ENCODE data around the gene NAT8L.

The NAT8L gene

DNA sequence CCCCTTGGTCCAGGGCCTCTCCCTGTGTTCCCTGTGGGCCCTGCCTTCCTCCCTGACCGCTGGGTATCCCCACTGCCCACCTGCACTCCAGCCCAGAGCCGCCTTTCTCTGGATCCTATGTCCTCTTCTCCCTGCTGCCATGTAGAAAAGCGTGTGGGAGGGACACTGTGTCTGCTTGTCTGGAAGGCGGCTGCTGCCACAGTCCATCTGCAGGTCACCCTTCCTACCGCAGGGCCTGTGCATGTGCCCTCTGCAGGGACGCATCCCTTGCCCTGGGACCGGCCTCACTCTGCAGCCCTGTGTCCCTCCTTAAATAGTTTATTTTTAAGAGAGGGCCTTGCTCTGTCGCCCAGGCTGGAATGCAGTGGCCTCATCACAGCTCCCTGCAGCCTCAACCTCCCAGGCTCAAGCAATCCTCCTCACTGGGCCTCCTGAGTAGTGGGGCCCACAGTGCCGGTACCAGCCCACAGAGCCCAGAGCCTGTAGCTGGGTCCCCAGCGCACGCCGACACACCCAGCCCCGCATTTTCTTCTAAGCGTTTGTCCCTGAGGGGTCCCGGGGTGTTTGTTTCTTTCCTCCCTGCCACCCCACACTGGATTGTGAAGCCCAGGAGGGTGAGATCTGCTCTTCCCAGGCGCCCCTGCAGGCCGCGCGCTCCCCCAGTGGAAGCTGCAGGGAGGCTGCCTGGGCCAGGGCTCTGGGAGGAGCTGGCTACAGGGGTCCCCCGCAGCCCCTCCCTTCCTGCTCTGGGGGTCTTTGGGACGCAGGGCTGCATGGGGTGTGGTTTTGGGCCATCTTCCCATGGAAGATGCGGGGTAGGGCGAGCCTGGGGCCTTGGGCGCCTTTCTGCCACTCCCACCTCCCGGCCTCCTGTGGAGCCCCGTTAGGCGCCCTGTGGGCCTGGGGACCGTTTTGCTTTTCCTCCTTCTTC lies 12.8 kb upstream of the NAT8L start:
- DNase-seq: no peak

DNA sequence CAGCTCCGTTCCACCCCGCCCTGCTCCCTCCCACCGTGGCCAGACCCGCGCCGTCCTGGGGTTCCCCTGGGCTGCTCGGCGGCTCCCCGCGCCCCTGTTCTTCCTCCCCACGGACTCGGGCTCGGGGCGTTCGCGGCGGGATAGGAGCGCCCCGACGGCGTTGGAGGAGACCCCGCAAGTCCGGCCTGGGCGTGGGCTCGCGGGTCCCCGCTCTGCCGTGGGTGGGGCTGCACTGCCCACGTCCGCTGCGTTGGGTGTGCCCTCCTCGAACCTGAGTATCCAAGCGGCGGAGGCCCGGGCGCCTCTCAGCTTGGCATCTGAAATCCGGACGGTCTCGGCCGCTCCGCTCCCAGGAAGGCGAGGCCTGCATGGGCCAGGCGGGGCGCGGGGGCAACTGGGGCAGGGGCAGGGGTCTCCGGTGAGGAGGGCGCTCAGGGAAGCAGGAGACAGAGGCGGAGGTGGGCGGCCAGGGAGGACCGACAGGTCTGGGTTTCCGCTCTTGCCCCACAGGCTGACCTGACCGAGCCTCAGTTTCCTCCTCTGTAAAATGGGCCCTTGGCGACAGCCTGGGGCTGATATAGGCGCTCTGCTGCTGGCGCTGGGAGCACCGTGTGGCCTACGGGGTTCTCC lies 12.0 kb upstream of the NAT8L start:
- DNase-seq: no peak

DNA sequence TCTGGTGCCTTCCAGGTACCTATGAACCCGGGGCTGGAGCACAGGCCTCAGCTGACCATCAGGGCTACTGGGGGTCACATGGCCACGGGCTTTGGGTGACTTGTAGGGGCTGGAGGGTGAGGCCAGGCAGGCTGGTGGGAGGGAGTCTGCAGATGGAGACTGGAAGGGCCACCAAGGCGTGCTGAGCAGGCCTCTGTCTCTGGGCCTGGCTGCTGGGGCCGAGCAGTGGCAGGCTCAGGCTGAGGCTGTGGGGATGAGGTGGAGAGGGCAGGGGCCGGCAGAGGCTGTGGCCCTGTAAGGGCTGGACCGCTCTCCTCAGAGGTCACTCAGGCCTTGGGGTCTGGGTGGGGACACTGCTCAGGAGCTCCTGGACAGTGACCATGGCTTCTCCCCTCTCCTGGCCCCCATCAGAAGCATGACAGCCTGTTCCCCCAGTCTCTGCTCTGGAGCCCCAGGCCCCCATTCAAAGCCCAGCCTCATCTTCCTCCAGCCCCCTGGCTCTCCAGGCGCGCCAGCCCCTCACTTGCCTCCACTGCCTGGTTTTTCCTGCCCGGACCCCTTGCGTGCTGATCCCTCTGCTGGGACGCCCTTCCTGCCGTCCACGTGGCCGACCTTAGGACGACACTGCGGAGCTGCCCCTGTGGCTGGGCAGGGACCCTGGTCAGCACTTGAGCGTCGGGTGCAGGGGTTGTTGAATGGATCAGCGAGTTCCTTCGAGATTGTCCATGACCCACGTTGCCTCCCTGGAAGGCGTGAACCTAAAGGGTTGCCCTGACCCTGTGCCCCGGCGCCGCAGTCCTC lies 11.1 kb upstream of the NAT8L start:
- DNase-seq: no peak

DNA sequence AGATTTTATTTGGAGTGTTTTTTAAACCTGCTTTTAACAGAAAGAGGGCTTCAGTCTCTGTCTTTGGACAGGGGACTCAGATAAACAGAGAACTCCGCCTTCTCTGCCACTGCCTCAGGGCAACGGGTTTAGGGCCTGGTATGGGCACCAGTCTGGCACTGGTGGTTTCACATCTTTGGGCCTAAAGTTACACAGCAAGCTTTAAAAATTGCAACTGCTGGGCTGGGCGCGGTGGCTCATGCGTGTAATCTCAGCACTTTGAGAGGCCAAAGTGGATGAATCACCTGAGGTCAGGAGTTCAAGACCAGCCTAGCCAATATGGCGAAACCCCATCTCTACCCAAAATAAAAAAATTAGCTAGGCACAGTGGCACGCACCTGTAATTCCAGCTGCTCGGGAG lies 10.3 kb upstream of the NAT8L start:
- no peak for DNase-seq

DNA sequence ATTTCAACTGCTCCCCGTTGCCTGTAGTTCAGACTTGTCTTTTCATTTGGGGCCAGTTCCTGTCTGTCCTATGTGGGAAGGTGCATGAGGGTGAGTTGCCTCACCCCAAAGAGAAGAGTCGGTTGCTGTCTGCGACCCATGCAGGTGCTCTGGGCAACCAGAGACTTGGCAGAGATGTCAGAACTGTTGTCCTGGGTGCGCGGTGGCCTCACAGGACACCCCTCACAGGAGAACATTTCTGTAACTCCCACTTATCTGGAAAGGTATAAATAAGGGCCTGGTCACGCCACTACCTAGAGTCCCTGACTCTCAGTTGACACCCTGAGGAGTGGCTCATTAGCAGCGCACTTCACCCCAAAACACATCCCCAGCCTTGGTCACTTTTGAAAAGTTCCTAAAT lies 9.7 kb upstream of the NAT8L start:
- no peak for DNase-seq

DNA sequence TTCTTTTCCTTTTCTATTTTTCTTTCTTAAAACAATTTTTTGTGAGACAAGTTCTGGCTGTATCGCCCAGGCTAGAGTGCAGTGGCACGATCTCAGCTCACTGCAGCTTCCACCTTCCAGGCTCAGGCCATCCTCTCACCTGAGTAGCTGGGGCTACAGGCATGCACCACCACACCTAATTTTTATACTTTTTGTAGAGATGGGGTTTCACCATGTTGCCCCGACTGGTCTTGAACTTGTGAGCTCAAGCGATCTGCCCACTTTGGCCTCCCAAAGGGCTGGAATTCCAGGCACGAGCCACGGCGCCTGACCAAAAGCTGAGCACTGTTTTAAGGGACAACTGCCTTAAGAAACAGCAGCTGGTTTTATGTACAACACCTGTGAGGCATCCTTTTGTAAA lies 9.3 kb upstream of the NAT8L start:
- no peak for DNase-seq

DNA sequence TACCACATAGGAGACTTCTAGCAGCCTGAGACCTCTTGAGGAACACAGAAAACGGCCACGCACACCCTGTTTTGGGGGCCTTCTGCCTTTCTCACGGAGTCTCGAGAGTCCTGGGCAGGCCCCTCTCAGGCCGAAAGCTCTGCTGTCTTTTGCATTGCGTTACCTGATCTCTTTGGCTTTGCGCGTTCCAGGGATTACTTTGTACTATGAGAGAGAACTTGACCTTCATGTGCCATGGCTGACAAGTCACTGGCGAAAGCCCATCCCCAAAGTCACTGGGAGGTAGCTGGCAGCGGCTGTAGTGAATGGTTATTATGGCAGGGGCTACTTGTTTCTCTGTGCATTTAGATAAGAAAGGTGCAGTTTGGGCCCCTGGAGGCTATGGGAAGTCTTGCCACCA lies 8.0 kb upstream of the NAT8L start:
- DNase-seq: no peak

DNA sequence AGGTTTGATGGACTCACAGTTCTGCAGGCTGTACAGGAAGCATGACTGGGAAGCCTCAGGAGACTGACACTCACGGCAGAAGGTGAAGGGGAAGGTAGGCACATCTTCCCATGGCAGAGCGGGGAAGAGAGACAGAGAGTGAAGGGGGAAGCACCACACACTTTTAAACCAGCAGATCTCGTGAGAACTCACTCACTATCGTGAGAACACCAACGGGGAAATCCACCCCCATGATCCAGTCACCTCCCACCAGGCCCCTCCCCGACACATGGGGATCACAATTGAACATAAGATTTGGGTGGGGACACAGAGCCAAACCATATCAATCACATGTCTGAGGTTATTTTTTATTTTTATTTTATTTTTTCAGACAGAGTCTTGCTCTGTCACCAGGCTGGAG lies 4.9 kb upstream of the NAT8L start:
- DNase-seq: no peak

DNA sequence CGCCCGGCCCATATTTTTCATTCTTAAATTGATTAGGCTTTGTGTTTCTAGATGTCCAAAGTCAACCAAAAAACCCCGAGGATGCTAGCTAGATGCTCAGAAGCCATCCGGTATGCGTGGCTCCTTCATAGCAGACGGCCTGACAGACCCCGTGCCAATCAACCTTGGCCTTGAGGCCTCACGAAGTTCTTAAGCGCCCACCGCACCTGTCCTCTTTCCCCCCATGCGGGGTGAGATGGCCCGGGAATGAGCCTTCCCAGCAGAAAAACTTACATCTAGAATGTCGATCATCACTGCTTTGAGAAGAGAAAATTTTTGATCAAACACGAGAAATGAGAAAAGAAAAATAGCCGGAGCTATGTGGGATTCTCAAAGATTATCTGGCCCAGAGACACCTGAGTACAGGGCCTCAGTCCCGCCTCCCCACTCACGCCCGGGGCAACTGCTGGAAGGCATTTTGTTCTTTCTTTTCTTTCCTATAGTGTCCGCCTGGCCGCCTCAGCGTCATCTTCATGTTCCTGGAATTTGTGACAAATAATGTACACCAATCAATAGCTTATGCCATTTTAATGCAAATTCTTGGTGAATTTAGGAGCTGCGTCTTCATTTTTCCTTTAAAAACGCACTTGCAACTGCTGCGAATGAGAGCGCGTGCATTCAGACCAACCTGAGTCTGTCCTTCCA lies 1.6 kb upstream of the NAT8L start:
- DNase-seq: no peak

DNA sequence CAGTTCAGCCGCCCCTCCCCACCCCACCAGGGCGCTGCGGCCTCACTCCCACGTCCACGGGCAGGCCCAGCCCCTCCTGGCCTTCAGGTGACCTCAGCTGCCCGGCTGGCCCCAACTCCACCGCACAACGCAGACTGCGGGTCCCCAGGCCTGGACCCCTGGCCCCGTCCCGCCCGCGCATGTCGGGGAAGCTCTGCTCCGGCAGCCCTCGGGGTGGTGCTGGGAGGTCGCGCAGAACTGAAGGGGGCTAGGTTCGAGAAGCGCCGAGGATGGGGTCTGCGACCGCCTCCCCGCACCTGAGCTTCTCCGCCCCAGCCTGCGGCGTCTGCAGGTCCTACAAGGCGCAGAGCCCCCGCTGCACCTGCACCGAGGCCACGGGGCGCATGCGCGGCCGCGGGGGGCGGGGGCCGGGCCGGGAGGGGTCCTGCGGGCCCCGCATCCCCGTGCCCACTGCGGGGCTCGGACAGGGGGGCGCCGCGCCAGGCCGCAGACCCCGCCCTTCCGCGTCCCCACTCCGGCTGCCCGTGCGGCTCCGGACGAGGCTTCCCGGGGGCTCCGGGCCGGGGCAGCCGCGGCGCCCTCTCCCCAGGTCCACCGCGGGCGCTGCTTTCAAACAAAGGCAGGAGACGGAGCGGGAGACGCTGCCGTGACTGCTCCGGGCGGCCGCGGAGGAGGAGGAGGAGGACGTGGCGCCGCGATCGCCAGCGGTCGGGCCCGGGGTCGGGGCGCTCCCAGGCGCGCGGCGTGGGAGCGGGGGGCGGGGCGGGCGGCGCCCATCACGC lies 672 bp upstream of the NAT8L start:
- DNase-seq: no peak

DNA sequence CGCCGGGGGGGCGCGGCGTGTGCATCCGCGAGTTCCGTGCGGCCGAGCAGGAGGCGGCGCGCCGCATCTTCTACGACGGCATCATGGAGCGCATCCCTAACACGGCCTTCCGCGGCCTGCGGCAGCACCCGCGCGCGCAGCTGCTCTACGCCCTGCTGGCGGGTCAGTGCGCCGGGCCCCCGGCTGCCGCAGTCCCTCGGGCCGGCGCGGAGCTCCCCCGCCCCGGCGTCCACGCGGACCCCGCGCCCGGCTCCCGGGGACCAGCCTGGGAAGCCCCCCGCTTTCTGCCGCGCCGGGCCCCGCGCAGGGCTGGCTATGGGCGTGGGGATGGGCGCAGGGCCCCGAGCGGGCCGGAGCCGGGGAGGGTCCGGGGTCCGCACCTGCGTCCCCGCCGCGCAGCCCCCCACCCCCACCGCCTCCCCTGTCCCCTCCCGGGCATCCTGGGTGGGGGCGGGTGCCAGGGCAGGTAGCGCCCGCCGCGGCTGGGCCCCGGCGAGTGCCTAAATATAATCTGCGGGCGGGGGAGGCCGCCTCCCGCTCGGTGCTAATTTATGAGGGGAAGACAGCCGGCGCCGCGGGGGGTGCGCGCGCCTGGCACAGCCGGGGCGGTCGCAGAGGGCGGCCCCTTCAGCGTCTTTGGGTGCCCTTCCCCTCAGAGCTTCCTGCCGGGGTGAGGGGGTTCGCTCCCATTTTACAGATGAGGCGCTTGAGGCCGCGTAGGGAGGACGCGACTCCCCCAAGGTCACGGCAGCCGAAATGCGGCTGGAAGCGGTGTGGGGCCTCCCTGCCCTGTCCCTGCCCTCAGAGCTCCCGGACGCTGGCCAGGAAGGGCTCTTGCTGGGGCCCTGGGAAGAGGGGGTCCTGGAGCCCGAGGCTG lies 837 bp downstream of the NAT8L start:
- no peak for DNase-seq

DNA sequence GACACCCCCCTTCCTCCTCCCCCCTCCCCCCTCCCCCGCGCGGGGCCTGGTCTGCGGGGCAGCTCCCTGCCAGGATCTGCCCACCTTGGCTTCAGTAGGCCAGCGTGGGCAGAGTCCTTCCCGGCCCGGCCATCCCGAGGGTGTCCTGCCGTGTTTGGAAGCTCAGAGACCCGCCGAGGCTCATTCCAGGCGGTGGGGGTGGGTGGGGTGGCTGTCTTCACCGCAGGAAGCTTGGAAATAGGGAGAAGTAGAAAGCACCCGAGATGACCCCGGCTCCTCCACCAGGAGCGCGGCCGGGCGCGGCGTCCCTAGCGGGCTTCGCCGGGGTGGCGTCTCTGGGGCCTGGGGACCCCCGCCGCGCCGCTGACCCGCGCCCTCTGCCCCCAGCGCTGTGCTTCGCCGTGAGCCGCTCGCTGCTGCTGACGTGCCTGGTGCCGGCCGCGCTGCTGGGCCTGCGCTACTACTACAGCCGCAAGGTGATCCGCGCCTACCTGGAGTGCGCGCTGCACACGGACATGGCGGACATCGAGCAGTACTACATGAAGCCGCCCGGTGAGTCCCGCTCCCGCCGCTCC lies 1.6 kb downstream of the NAT8L start:
- DNase-seq: no peak

DNA sequence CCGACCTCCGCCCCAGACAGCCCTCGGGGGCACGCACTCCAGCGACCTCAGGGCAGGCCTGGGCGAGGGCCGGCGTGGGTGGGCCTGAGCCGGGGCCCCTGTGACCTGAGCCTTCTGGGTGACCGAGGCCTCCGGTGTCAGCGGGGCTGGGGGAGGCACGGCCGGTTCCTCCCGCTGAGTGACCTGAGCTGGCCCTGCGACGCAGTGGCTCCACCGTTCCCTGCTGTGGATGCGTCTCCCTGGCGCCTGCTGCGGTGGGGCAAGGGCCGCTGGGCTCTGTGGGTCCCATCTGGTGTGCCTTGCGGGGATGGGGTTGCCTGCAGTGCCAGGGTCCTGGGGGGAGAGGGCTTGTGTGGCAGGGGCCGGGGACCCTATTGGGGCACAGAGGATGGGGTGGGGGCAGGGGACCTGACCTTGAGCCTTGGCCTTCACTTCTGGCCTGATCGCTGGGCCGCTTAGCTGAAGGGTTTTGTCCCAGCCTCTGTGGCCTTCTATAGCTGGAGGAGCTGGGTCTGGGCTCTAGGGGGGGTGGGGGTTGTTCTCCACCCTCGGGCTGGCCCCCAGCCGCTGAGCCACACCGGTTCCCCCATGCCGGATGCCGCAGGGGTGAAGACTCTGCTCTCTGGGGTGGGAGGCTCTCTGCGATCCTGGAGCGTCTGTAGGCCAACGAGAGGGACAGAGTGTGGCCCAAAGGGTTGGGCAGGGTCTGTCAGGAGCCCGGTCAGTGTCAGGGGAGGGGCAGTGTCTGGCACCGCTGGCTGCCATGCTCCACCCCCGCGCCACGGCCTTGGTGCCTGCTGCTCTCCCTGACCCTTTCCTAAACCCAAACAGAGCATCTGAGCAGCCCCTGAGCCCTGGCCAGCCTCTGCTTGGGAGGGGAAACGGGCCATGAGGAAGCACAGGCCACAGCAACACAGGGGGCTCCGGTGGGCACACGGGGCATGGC lies 2.3 kb downstream of the NAT8L start:
- DNase-seq: no peak

DNA sequence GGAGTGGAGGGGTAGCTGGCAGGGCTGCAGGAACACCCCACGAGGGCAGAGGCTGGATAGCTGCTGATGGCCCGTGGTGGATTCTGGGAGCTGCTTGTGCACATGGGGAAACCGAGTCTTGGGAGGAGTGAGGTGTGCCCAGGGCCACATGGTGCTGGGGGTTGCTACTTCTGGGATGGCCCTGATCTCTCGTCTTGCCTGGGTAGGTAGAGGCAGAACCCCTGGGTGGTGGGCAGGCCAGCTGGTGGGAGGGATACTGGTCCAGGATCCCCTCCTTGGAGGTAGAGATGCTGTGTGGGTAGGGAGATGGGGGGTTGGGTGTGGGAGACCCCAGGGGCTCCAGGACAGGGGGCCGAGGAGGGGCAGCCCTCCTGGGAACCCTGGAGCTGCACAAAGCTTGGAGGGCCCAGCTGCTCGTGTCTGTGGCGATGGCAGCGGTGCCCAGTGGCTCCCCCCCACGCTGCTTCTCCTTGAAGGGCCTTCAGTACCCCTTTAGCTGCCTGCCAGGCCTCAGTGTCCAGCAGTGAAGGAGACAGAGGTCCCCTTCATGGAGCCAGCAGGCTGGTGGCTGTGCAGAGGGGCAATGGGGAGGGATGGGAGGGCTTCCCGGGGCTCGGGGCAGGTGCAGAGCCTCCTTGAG lies 3.2 kb downstream of the NAT8L start:
- DNase-seq: no peak

DNA sequence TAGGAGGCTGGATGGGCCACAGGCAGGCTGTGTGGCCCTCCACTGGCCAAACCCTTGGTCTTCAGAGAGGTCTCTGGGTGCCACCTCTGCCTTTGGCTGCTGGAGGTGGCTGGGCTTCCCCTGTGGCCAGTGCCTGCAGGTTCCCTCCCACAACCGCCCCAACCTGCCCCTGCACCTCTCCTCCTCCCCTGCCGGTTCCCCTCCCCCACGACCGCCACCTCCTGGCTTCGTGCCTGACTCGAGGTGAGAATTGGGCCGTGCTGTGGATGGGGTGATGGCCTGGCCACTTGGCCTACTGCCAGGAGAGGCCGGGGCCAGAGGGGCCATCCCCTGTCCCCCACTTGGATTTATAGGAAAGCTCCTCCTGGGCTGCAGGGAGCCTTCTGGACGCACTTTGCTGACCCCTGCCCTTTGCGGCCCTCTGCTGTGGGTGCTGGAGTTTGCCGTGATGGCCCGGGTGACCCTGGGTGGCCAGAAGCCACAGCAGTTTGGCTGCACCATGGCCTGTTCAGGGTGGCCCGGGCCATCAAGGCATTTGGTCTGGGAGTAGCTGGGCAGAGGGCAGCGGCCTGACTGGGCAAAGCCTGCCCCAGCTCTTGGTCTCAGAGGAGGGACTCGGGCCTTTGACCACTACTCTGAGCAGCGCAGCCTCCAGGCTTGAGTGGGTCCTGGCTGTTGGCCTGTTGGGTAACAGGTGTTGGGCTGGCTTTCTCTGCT lies 3.8 kb downstream of the NAT8L start:
- DNase-seq: no peak

DNA sequence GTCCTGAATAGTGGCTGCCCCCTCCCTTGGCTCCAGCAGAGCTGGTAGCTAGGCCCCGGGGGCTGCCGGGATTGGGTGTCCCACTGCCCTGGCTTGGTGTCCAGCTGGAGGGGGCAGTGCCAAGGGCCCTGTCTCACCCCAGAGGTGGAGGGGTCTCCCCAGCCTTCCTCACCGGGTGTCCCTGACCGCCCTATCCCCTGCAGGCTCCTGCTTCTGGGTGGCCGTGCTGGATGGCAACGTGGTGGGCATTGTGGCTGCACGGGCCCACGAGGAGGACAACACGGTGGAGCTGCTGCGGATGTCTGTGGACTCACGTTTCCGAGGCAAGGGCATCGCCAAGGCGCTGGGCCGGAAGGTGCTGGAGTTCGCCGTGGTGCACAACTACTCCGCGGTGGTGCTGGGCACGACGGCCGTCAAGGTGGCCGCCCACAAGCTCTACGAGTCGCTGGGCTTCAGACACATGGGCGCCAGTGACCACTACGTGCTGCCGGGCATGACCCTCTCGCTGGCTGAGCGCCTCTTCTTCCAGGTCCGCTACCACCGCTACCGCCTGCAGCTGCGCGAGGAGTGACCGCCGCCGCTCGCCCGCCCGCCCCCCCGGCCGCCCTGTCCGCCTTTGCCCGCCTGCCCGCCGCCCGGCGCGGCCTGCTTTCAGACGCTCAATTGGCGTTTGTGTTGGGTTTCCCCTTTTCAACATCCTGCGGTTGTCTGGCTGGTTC lies 4.6 kb downstream of the NAT8L start:
- DNase-seq: no peak

DNA sequence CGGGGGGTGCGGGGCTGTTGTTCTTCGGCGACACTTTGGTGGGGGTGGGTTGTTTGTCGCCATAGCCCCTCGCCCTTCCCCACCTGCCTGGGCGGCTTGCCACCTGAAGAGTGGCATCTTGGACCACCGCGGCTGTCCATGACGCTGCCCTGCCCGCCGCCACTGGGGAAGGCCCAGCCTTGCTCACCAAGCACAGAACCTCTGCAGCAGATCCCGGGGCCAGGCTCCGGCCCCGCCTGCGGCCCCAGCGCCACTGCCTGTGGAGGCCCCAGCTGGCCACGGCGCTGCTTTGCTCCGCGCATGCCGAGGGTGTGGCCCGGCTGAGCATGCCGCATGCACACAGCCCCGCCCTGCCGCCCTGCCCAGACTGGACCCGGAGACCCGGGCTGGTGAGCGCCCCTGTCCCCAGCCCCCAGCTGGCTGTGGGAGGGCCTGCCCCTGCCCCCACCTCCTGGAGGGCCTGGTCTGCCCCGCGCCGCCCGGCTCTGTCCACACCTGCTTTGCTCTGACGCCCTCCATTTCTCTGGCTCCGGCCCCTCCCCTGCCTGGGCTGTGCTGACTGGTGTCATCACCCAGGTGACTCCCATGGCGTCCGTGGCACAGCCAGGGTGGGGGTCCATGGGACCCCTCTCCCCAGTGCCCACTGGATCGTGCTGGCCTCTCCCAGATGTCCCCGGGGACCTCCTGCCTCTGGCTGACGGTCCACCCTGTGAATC lies 5.3 kb downstream of the NAT8L start:
- DNase-seq: no peak
